Ovary (tissue), 9 donors: Measurements from ENCODE around the gene LRRC72. TPM values are rescaled to one million over a fixed set of nuclear protein-coding genes. Genes with fewer than 3 reads are reported as not detected.

Experiments used
- DNase-seq, 5 donors: peaks; one replicate each; pipeline ENCODE4 v3.0.0-alpha.2; 2019 to 2020
- H3K27ac ChIP-seq, 2 donors: fragments of 200-600 bp; one replicate each; pipeline versions ENCODE4 v1.5.1 to v1.8.0; 2019 to 2022
- H3K27me3 ChIP-seq: fragments of 200-600 bp; one replicate; pipeline ENCODE4 v1.8.0; 2022
- H3K36me3 ChIP-seq: fragments of 200-600 bp; sonication (generic); one replicate; pipeline ENCODE4 v1.5.1; 2019
- H3K4me1 ChIP-seq: one replicate; pipeline ENCODE4 v1.8.1; 2013; ENCODE audit warnings: mild to moderate bottlenecking, moderate library complexity; ENCODE audit not compliant: insufficient read depth
- H3K4me3 ChIP-seq: fragments of 200-600 bp; sonication (generic); one replicate; pipeline ENCODE4 v1.5.1; 2017
- H3K9me3 ChIP-seq, 2 donors: fragments of 200-600 bp in 1 of 2; sonication (generic) in 1 of 2; one replicate each; pipeline versions ENCODE4 v1.5.1 to v1.8.1; 2013 to 2019; ENCODE audit warnings: mild to moderate bottlenecking in 1 of 2, moderate library complexity in 1 of 2
- CTCF ChIP-seq, 3 donors: fragments of 450-650 bp in 2 of 3; fragments of 200-600 bp in 1 of 3; IDR thresholded peaks; one replicate each; pipeline versions ENCODE4 v1.5.1 to v1.8.0; 2016 to 2022; ENCODE audit warnings: antibody characterized with exemption in 3 of 3, mild to moderate bottlenecking in 1 of 3
- EP300 ChIP-seq: sonication (generic); formaldehyde crosslinking; IDR thresholded peaks from one replicate; pipeline ENCODE4 v1.6.1; 2017; ENCODE audit warnings: antibody characterized with exemption
- POLR2A ChIP-seq: fragments of 450-650 bp; IDR thresholded peaks from one replicate; pipeline ENCODE4 v1.6.1; 2017; ENCODE audit warnings: antibody characterized with exemption, mild to moderate bottlenecking, moderate library complexity
- WGBS, 3 donors: extraction: QIAGEN DNeasy Blood & Tissue Kit in 1 of 3; methylation state at CpG; one replicate each; pipeline versions ENCODE4 v1.1.5 to v1.1.7; 2013 to 2017; 5-methylcytosine and 5-hydroxymethylcytosine counted together
- intact Hi-C, 4 donors: fragments of 100-400 bp; cut with DNase I; formaldehyde crosslinking; loops; one replicate each; pipeline versions ENCODE4 v1.11.0 to v1.15.1; 2022 to 2023
- polyA plus RNA-seq, 2 donors: library from polyadenylated mRNA; stranded (reverse); fragments of 200-250 nt in 1 of 2; fragments of 350-450 nt in 1 of 2; fragmentation: Illumina TruSeq in 1 of 2; extraction: RNeasy Lipid Tissue Mini Kit (QIAGEN cat#74804) in 1 of 2; gene quantifications; one replicate each; pipeline ENCODE4 v1.2.3, GENCODE V29; 2013 to 2014
- total RNA-seq, 7 donors: library from RNA; depleted of rRNA in 2 of 7; stranded (reverse); fragments of >200 nt in 2 of 7; fragmentation: NEBNext Ultra II Directional in 3 of 7; extraction: Animal tissue kit (Norgen Biotek cat#: 25700) in 3 of 7; gene quantifications; one replicate each; pipeline versions ENCODE4 v1.1.0 to v1.2.4, GENCODE V29; 2016 to 2023
- donor health status: DM: no; HTN: no; CAD: no; lungs with moderate emphysema.
- donor health status: DM: no; HTN: no; CAD: no.
- donor health status: Bipolar disorder and iron deficiency.
- donor health status: DM: yes; HTN: yes; CAD: no.
- donor health status: DM: no; HTN: no; CAD: no.
- donor health status: DM: yes; HTN: yes; CAD: no.

LRRC72 gene
- total and polyA plus RNA-seq, 9 donors = not detected

GRCh38 chr7:16554518-16555236 lies 28.1 kb downstream of the LRRC72 start:
- TF ChIP-seq POLR2A (no peak), CTCF (IDR thresholded peaks at IDR 0.05) (no peak)
- WGBS, 3 donors = 44 to 53% (median 50%) methylated on average over 10 of the region's 10 CpGs

DNA sequence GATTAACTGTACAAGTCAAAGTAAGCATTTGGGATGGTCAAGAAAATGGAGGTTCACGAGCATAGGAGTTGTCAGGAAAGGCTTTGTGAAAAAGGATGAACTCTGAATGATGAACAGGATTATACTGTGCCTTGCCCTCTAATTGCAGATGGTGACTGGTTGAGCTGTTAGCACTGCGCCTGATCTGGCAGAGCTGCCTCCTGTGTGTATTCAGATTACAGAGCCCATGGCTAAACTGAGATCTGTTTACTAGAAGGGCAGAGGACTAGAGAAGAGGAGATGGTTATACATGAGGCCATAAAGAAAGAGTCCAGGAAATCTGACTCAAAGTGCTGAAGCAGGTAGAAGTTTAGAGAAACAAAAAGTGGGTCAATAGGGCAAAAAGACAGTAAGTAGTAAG lies 29.7 kb downstream of the LRRC72 start:
- no peak overlapping the region for H3K27ac ChIP-seq
- H3K27me3 ChIP-seq = no peaks in the 10 kb centered on the region
- TF ChIP-seq POLR2A (no peak), EP300 (no peak), CTCF (IDR thresholded peaks at IDR 0.05) (no peak)
- no peaks in the 10 kb centered on the region for H3K36me3 ChIP-seq
- intact Hi-C loops = loop anchor here in 1 of 4 donors (10.0 kb wide), 1 partner anchor 472 kb away; no protein-coding TSS in a partner anchor
- no peak overlapping the region for H3K4me3 ChIP-seq
- WGBS, 3 donors = 69 to 96% (median 82%) methylated on average over 2 of the region's 2 CpGs
- H3K4me1 ChIP-seq = no peaks in the 10 kb centered on the region
- DNase-seq = no peak
- no peaks in the 10 kb centered on the region for H3K9me3 ChIP-seq

More at GRCh38 chr7:16554518-16555236, 28.1 kb downstream of the LRRC72 start:
- H3K36me3 ChIP-seq = no peaks in the 10 kb centered on the region
- no peaks in the 10 kb centered on the region for H3K9me3 ChIP-seq
- intact Hi-C loops = loop anchor here in 1 of 4 donors (10.0 kb wide), 1 partner anchor 470 kb away; no protein-coding TSS in a partner anchor
- no peak for DNase-seq
- H3K27ac ChIP-seq = no peak overlapping the region
- H3K4me3 ChIP-seq = no peak overlapping the region
- no peaks in the 10 kb centered on the region for H3K4me1 ChIP-seq
- H3K27me3 ChIP-seq = no peaks in the 10 kb centered on the region

- WGBS, 3 donors = 88 to 90% (median 89%) methylated on average over 4 of the region's 4 CpGs
- intact Hi-C loops = loop anchor here in 1 of 4 donors (10.0 kb wide), 1 partner anchor 474 kb away; no protein-coding TSS in a partner anchor
- Histone ChIP-seq H3K27ac (no peak overlapping the region), H3K4me1 (no peaks in the 10 kb centered on the region), H3K27me3 (no peaks in the 10 kb centered on the region), H3K9me3 (no peaks in the 10 kb centered on the region), H3K4me3 (no peak overlapping the region), H3K36me3 (no peaks in the 10 kb centered on the region)
- TF ChIP-seq POLR2A = no peak
- no peak for TF ChIP-seq CTCF (IDR thresholded peaks at IDR 0.05)
- no peak for TF ChIP-seq EP300
- no peak for DNase-seq
These were observed 32.2 kb downstream of the LRRC72 start for GRCh38 chr7:16558761-16559302.

DNA sequence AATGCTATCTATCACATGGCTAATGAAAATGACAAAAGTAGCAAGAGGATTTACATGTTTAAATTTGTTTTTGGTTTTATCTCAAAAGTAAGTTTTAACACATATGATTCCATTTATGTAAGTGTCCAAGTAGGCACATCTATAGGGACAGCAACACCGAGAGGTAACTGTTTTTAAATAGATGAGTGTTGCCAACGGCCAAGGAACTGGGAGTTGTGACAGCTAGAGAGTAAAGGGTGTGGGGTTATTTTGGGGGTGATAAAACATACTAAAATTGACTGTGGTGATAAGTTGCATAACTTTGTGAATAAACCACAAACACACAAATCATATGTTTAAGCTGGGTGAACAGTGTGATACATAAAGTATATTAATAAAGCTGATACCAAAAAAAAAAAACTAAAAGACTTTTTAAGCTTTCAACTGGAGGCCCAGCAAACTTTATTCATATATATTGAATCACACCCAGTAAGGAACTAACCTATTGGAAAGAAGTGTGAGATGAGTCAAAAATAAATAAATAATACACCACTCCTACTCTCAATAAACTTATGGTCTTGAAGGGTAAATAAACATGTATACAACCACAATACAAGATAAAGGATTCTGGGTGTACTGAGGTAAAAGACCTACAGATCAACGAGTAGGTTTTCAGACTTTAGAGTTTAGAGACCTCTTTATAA lies 33.0 kb downstream of the LRRC72 start:
- H3K4me3 ChIP-seq = no peak overlapping the region
- no peaks in the 10 kb centered on the region for H3K27me3 ChIP-seq
- no peak overlapping the region for H3K27ac ChIP-seq
- no peaks in the 10 kb centered on the region for H3K36me3 ChIP-seq
- TF ChIP-seq CTCF (IDR thresholded peaks at IDR 0.05) (no peak), POLR2A (no peak)
- DNase-seq = no peak
- H3K9me3 ChIP-seq = no peaks in the 10 kb centered on the region
- WGBS, 3 donors = 75 to 77% (median 76%) methylated on average over 3 of the region's 3 CpGs
- intact Hi-C loops = loop anchor here in 3 of 4 donors (10.0 kb wide), 2 partner anchors 475 to 485 kb away; no protein-coding TSS in a partner anchor
- H3K4me1 ChIP-seq = no peaks in the 10 kb centered on the region
